SH-SY5Y (cell line): Measurements from ENCODE around the gene CEL.

Experiments
- GATA2 ChIP-seq: IDR thresholded peaks from 2 replicates; pipeline ENCODE4 v1.6.1; 2011; ENCODE audit warnings: mild to moderate bottlenecking, low read depth, low read length
- GATA3 ChIP-seq: IDR thresholded peaks from 2 replicates; pipeline ENCODE4 v1.6.1; 2011; ENCODE audit warnings: low read depth, mild to moderate bottlenecking, low read length, moderate library complexity

- TF ChIP-seq GATA2 (no peak), GATA3 (no peak)
Measured at GRCh38 chr9:133045132-133045531, 16.6 kb upstream of the CEL start.
